H9 (cell line): ENCODE results near the gene PUM2. TPM values are rescaled to one million over a fixed set of nuclear protein-coding genes. Genes with fewer than 3 reads are reported as not detected.

Experiments used
- DNase-seq: peaks from one replicate; pipeline ENCODE4 v3.0.0-alpha.2; 2017
- H2AFZ ChIP-seq: one replicate; pipeline ENCODE4 v1.6.1; 2013; ENCODE audit warnings: mild to moderate bottlenecking, low read length, control low read depth, moderate library complexity
- H2AK5ac ChIP-seq: 2 replicates; pipeline ENCODE4 v1.6.1; 2013; ENCODE audit warnings: low read length, control low read depth, mixed read lengths; ENCODE audit not compliant: insufficient read length
- H2BK120ac ChIP-seq: one replicate; pipeline ENCODE4 v1.6.1; 2013; ENCODE audit warnings: low read depth, mild to moderate bottlenecking, low read length, control low read depth, inconsistent platforms; ENCODE audit not compliant: poor library complexity, severe bottlenecking
- H2BK12ac ChIP-seq: 2 replicates; pipeline ENCODE4 v1.6.1; 2013; ENCODE audit warnings: low read length, control low read depth, mixed read lengths, low read depth; ENCODE audit not compliant: insufficient read length
- H2BK15ac ChIP-seq: 2 replicates; pipeline ENCODE4 v1.6.1; 2013; ENCODE audit warnings: low read depth, low read length, control low read depth
- H2BK20ac ChIP-seq: one replicate; pipeline ENCODE4 v1.6.1; 2013; ENCODE audit warnings: low read depth, mild to moderate bottlenecking, low read length, control low read depth, inconsistent platforms; ENCODE audit not compliant: poor library complexity, severe bottlenecking
- H2BK5ac ChIP-seq: 2 replicates; pipeline ENCODE4 v1.6.1; 2013; ENCODE audit warnings: low read length, control low read depth, mixed read lengths; ENCODE audit not compliant: insufficient read length
- H3K14ac ChIP-seq: 2 replicates; pipeline ENCODE4 v1.6.1; 2013; ENCODE audit warnings: low read length, control low read depth; ENCODE audit not compliant: insufficient read depth
- H3K18ac ChIP-seq: 2 replicates; pipeline ENCODE4 v1.6.1; 2013; ENCODE audit warnings: low read depth, mild to moderate bottlenecking, mixed read lengths, low read length, control low read depth; ENCODE audit not compliant: insufficient read length
- H3K23ac ChIP-seq: 2 replicates; pipeline ENCODE4 v1.6.1; 2013; ENCODE audit warnings: low read length, control low read depth, mixed read lengths, low read depth; ENCODE audit not compliant: insufficient read length
- H3K23me2 ChIP-seq: 2 replicates; pipeline ENCODE4 v1.6.1; 2013; ENCODE audit warnings: low read depth, mild to moderate bottlenecking, mixed read lengths, low read length, control low read depth; ENCODE audit not compliant: insufficient read length, poor library complexity, severe bottlenecking
- H3K27ac ChIP-seq: 2 replicates; pipeline ENCODE4 v1.5.1; 2013; ENCODE audit warnings: low read length, control low read depth, mixed read lengths, low read depth; ENCODE audit not compliant: insufficient read length
- H3K27me3 ChIP-seq: 2 replicates; pipeline ENCODE4 v1.6.1; 2013; ENCODE audit warnings: low read length, control low read depth, inconsistent platforms; ENCODE audit not compliant: insufficient read depth
- H3K4ac ChIP-seq: 2 replicates; pipeline ENCODE4 v1.6.1; 2013; ENCODE audit warnings: low read depth, mild to moderate bottlenecking, control low read depth, inconsistent platforms, low read length, moderate library complexity
- H3K4me1 ChIP-seq: 2 replicates; pipeline ENCODE4 v1.6.1; 2013; ENCODE audit warnings: low read length, control low read depth, inconsistent platforms; ENCODE audit not compliant: insufficient read depth
- H3K4me2 ChIP-seq: 2 replicates; pipeline ENCODE4 v1.6.1; 2013; ENCODE audit warnings: low read length, control low read depth, mixed read lengths; ENCODE audit not compliant: insufficient read length, insufficient read depth
- H3K56ac ChIP-seq: 2 replicates; pipeline ENCODE4 v1.6.1; 2013; ENCODE audit warnings: low read depth, mild to moderate bottlenecking, mixed read lengths, low read length, control low read depth; ENCODE audit not compliant: insufficient read length
- H3K79me1 ChIP-seq: 2 replicates; pipeline ENCODE4 v1.6.1; 2013; ENCODE audit warnings: low read depth, mild to moderate bottlenecking, moderate library complexity, low read length, control low read depth, inconsistent platforms; ENCODE audit not compliant: insufficient read depth, poor library complexity, severe bottlenecking
- H3K79me2 ChIP-seq: 2 replicates; pipeline ENCODE4 v1.6.1; 2013; ENCODE audit warnings: low read length, control low read depth, inconsistent platforms; ENCODE audit not compliant: insufficient read depth
- H3K9ac ChIP-seq: 2 replicates; pipeline ENCODE4 v1.6.1; 2013; ENCODE audit warnings: low read length, control low read depth, mixed read lengths; ENCODE audit not compliant: insufficient read length; ENCODE audit errors: extremely low read depth
- H3K9me3 ChIP-seq: one replicate; pipeline ENCODE4 v1.6.1; 2013; ENCODE audit warnings: low read depth, low read length, inconsistent platforms; ENCODE audit not compliant: control insufficient read depth
- H3T11ph ChIP-seq: one replicate; pipeline ENCODE4 v1.6.1; 2013; ENCODE audit warnings: mild to moderate bottlenecking, low read length, control low read depth, inconsistent platforms
- H4K20me1 ChIP-seq: one replicate; pipeline ENCODE4 v1.6.1; 2013; ENCODE audit not compliant: control insufficient read depth, insufficient read length, insufficient read depth
- H4K5ac ChIP-seq: 2 replicates; pipeline ENCODE4 v1.6.1; 2013; ENCODE audit warnings: low read depth, mild to moderate bottlenecking, mixed read lengths, low read length, control low read depth; ENCODE audit not compliant: insufficient read length
- H4K8ac ChIP-seq: replicated peaks from 2 replicates; pipeline ENCODE4 v1.6.1; 2013; ENCODE audit warnings: low read length, control low read depth, mixed read lengths, low read depth; ENCODE audit not compliant: insufficient read length
- H4K91ac ChIP-seq: 2 replicates; pipeline ENCODE4 v1.6.1; 2013; ENCODE audit warnings: low read depth, mild to moderate bottlenecking, moderate library complexity, mixed read lengths, low read length, control low read depth; ENCODE audit not compliant: insufficient read length
- H3K27ac Mint-ChIP-seq, 3 experiments: 2 replicates in 2 of 3; 3 replicates in 1 of 3; pipeline ENCODE4 v1.8.0; 2020 to 2021; ENCODE audit warnings: mixed read lengths in 3 of 3, mild to moderate bottlenecking in 1 of 3, moderate library complexity in 1 of 3
- H3K27me3 Mint-ChIP-seq: 2 replicates; pipeline ENCODE4 v1.8.0; 2021; ENCODE audit warnings: low read depth, mild to moderate bottlenecking, moderate library complexity, mixed read lengths
- H3K36me3 Mint-ChIP-seq, 3 experiments: 2 replicates in 2 of 3; 3 replicates in 1 of 3; pipeline ENCODE4 v1.8.0; 2020 to 2021; ENCODE audit warnings: low read depth in 3 of 3, mixed read lengths in 3 of 3; ENCODE audit not compliant: insufficient read depth in 1 of 3
- H3K4me1 Mint-ChIP-seq, 2 experiments: 2 replicates each; pipeline ENCODE4 v1.8.0; 2020; ENCODE audit warnings: mixed read lengths in 2 of 2
- H3K4me3 Mint-ChIP-seq, 2 experiments: 2 replicates in 1 of 2; 3 replicates in 1 of 2; pipeline ENCODE4 v1.8.0; 2020 to 2021; ENCODE audit warnings: mild to moderate bottlenecking in 2 of 2, mixed read lengths in 2 of 2, moderate library complexity in 1 of 2
- H3K9me3 Mint-ChIP-seq, 2 experiments: 2 replicates in 1 of 2; 3 replicates in 1 of 2; pipeline ENCODE4 v1.8.0; 2020; ENCODE audit warnings: mild to moderate bottlenecking in 2 of 2, mixed read lengths in 2 of 2, moderate library complexity in 1 of 2
- CTCF ChIP-seq: fragments of 200-600 bp; sonication (generic); conservative IDR thresholded peaks from 3 replicates; pipeline ENCODE4 v1.8.0; 2021; ENCODE audit warnings: antibody characterized with exemption, mild to moderate bottlenecking
- WGBS: extraction: QIAGEN DNeasy Blood & Tissue Kit; methylation state at CpG from one replicate; pipeline ENCODE4 v1.1.7; 2013; ENCODE audit warnings: missing lambda C conversion rate, low lambda C conversion rate, mixed read lengths; ENCODE audit not compliant: insufficient read length; ENCODE audit errors: extremely low coverage; 5-methylcytosine and 5-hydroxymethylcytosine counted together
- total RNA-seq: library from RNA; stranded (reverse); gene quantifications from 2 replicates; pipeline ENCODE4 v1.2.1, GENCODE V29; 2021

The PUM2 gene
- total RNA-seq, 1 experiment from 2014 or later = 96.6 TPM

DNA sequence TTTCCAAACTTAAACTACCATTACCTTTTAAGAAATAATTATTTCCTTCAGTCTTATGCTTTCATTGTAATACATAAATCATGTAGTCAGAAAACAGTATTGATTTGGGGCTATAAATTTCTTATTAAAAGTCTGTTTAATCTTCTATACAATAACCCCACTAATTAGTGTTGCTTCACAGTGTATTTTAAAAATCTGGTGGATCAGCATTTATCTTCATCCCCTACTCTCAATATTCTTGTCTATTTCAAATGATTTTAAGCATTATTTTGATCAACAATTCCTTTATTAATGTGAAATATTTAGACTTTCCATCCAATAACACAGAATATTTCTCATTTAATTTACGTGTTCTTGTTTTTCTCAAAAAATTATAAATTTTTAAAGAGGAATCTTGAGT, 93.2 kb downstream of the PUM2 start:
- H3K27ac Mint-ChIP-seq = no peak overlapping the region
- Histone ChIP-seq H3T11ph (no peak overlapping the region), H2BK20ac (no peak overlapping the region), H4K20me1 (no peaks in the 10 kb centered on the region), H2AFZ (no peak overlapping the region), H4K91ac (no peak overlapping the region), H3K56ac (no peak overlapping the region), H3K9me3 (no peaks in the 10 kb centered on the region), H3K27me3 (no peaks in the 10 kb centered on the region), H3K9ac (no peak overlapping the region), H2BK5ac (no peak overlapping the region), H2BK120ac (no peak overlapping the region), H3K23ac (no peak overlapping the region), H2BK12ac (no peak overlapping the region), H3K23me2 (no peaks in the 10 kb centered on the region), H3K79me2 (no peaks in the 10 kb centered on the region), H3K4me1 (no peaks in the 10 kb centered on the region), H3K27ac (no peak overlapping the region), H3K4ac (no peak overlapping the region), H2AK5ac (no peak overlapping the region), H3K79me1 (no peaks in the 10 kb centered on the region), H4K5ac (no peak overlapping the region), H3K14ac (no peak overlapping the region), H2BK15ac (no peak overlapping the region), H3K18ac (no peak overlapping the region), H3K4me2 (no peak overlapping the region), H4K8ac (no peak overlapping the region)
- H3K36me3 Mint-ChIP-seq = peaks cover 24 to 75% (median 57%) of the 10 kb centered on the region in 3 experiments
- no peak for DNase-seq
- no peaks in the 10 kb centered on the region for H3K4me1 Mint-ChIP-seq
- TF ChIP-seq CTCF = no peak
- no peaks in the 10 kb centered on the region for H3K27me3 Mint-ChIP-seq
- no peaks in the 10 kb centered on the region for H3K9me3 Mint-ChIP-seq
- WGBS = no CpG with 5 or more reads among the region's 1 CpG
- no peak overlapping the region for H3K4me3 Mint-ChIP-seq
